HCT116 (cell line): ENCODE measurements around the gene OPCML. TPM values are rescaled to one million over a fixed set of nuclear protein-coding genes. Genes with fewer than 3 reads are reported as not detected.

Source experiments
- ATAC-seq: fragments of 200-7000 bp; cut with Tn5 transposase; 2 replicates; pipeline ENCODE4 v1.9.1; 2020; ENCODE audit warnings: mild to moderate bottlenecking, moderate library complexity
- BruUV-seq: library from RNA; stranded (reverse); fragments of 400-500 nt; replicated peaks from 2 replicates; lab custom pipeline; 2021; lab: Mats Ljungman, UMichigan
- CTCF ChIA-PET: fragments of 300-600 bp; sonication (Branson Sonifier 250); formaldehyde crosslinking; loops from one replicate; lab custom pipeline; 2021; ENCODE audit warnings: antibody characterized with exemption; lab: Charles Lee
- POLR2A ChIA-PET: fragments of 300-600, 350-600 bp; sonication (Branson Sonifier 250); formaldehyde crosslinking; loops from one replicate; lab custom pipeline; 2021; ENCODE audit warnings: antibody characterized with exemption; lab: Charles Lee
- RAD21 ChIA-PET, 2 experiments: fragments of 300-600 bp; sonication (Branson Sonifier 250); formaldehyde crosslinking; loops; one replicate each; lab custom pipeline; 2023; ENCODE audit warnings: low total read pairs in 2 of 2; ENCODE audit not compliant: uncharacterized antibody in 2 of 2, unreplicated experiment in 2 of 2, low non-redundant PET in 1 of 2; lab: Charles Lee
- DNase-seq: peaks from one replicate; pipeline ENCODE4 v3.0.0-alpha.2; 2010; ENCODE audit warnings: low read depth, low spot score
- H2AFZ ChIP-seq: fragments of 200-600 bp; shearing (Covaris generic), sonication (generic); 2 replicates; pipeline ENCODE4 v1.6.1; 2017; ENCODE audit warnings: low read depth, mixed run types, mixed read lengths, antibody characterized with exemption, low read length; ENCODE audit not compliant: poor library complexity, severe bottlenecking
- H3K27ac ChIP-seq: 2 replicates; pipeline ENCODE4 v1.5.1; 2012; ENCODE audit warnings: low read depth, low read length
- H3K27me3 ChIP-seq: fragments of 200-600 bp; sonication (generic); 2 replicates; pipeline ENCODE4 v1.6.1; 2016; ENCODE audit warnings: mixed run types, low read length, mixed read lengths; ENCODE audit not compliant: insufficient read depth
- H3K36me3 ChIP-seq, 2 experiments: fragments of 200-500 bp in 1 of 2; fragments of 200-600 bp in 1 of 2; sonication (Bioruptor generic) in 1 of 2; sonication (generic) in 1 of 2; 2 replicates each; pipeline versions ENCODE4 v1.5.1 to v1.6.1; 2014 to 2016; ENCODE audit warnings: low read length in 2 of 2, inconsistent platforms in 1 of 2, mixed read lengths in 1 of 2, mixed run types in 1 of 2; ENCODE audit not compliant: insufficient read depth in 2 of 2, control insufficient read depth in 1 of 2
- H3K4me1 ChIP-seq, 2 experiments: fragments of 200-600 bp in 1 of 2; sonication (generic) in 1 of 2; 2 replicates each; pipeline versions ENCODE4 v1.5.1 to v1.6.1; 2012 to 2017; ENCODE audit warnings: low read length in 2 of 2, inconsistent platforms in 1 of 2, mild to moderate bottlenecking in 1 of 2, mixed read lengths in 1 of 2, mixed run types in 1 of 2, moderate library complexity in 1 of 2; ENCODE audit not compliant: insufficient read depth in 2 of 2, control insufficient read depth in 1 of 2
- H3K4me2 ChIP-seq: fragments of 200-600 bp; sonication (generic); 2 replicates; pipeline ENCODE4 v1.6.1; 2017; ENCODE audit warnings: mixed run types, low read length, mixed read lengths
- H3K4me3 ChIP-seq, 2 experiments: fragments of 200-600 bp in 1 of 2; sonication (generic) in 1 of 2; replicated peaks in 1 of 2; 2 replicates each; pipeline ENCODE4 v1.5.1; 2011 to 2016; ENCODE audit warnings: low read length in 2 of 2, control low read depth in 1 of 2, low read depth in 1 of 2, mild to moderate bottlenecking in 1 of 2, mixed read lengths in 1 of 2, mixed run types in 1 of 2
- H3K79me2 ChIP-seq: fragments of 200-600 bp; sonication (generic); 2 replicates; pipeline ENCODE4 v1.6.1; 2017; ENCODE audit warnings: mild to moderate bottlenecking, mixed run types, low read length, moderate library complexity, mixed read lengths; ENCODE audit not compliant: insufficient read depth
- H3K9ac ChIP-seq: fragments of 200-600 bp; sonication (generic); 2 replicates; pipeline ENCODE4 v1.6.1; 2016; ENCODE audit warnings: low read length, mixed read lengths
- H3K9me2 ChIP-seq: fragments of 200-600 bp; sonication (generic), shearing (Covaris generic); 2 replicates; pipeline ENCODE4 v1.6.1; 2017; ENCODE audit warnings: mixed run types, mild to moderate bottlenecking, moderate library complexity; ENCODE audit not compliant: insufficient read depth
- H3K9me3 ChIP-seq, 2 experiments: fragments of 200-500 bp in 1 of 2; fragments of 200-600 bp in 1 of 2; sonication (Bioruptor generic) in 1 of 2; sonication (generic) in 1 of 2; 2 replicates each; pipeline ENCODE4 v1.6.1; 2014 to 2017; ENCODE audit warnings: low read length in 2 of 2, mixed read lengths in 2 of 2, inconsistent platforms in 1 of 2, low read depth in 1 of 2, mild to moderate bottlenecking in 1 of 2, mixed run types in 1 of 2, moderate library complexity in 1 of 2; ENCODE audit not compliant: control insufficient read depth in 1 of 2, insufficient read depth in 1 of 2
- H4K20me1 ChIP-seq: fragments of 200-600 bp; sonication (generic), shearing (Covaris generic); 2 replicates; pipeline ENCODE4 v1.6.1; 2017; ENCODE audit warnings: mixed run types, mild to moderate bottlenecking, moderate library complexity; ENCODE audit not compliant: insufficient read depth
- CEBPB ChIP-seq: IDR thresholded peaks from 2 replicates; pipeline ENCODE4 v1.6.1; 2012; ENCODE audit warnings: low read depth
- CTCF ChIP-seq, 3 experiments: fragments of 200-600 bp in 1 of 3; sonication (generic) in 1 of 3; IDR thresholded peaks in 2 of 3; conservative IDR thresholded peaks in 1 of 3; 2 replicates each; pipeline ENCODE4 v1.5.1; 2012 to 2017; ENCODE audit warnings: low read depth in 2 of 3, low read length in 2 of 3, antibody characterized with exemption in 1 of 3, borderline replicate concordance in 1 of 3, control low read depth in 1 of 3, mild to moderate bottlenecking in 1 of 3, mixed read lengths in 1 of 3, mixed run types in 1 of 3, moderate library complexity in 1 of 3; ENCODE audit not compliant: insufficient read depth in 1 of 3
- EGR1 ChIP-seq: IDR thresholded peaks from 2 replicates; pipeline ENCODE4 v1.6.1; 2012; ENCODE audit warnings: low read depth
- EZH2 ChIP-seq: fragments of 200-600 bp; sonication (generic); IDR thresholded peaks from 2 replicates; pipeline ENCODE4 v1.6.1; 2017; ENCODE audit warnings: antibody characterized with exemption, mixed run types
- EZH2phosphoT487 ChIP-seq: fragments of 200-600 bp; IDR thresholded peaks from 2 replicates; pipeline ENCODE4 v1.6.1; 2018; ENCODE audit warnings: antibody characterized with exemption, borderline replicate concordance
- JUND ChIP-seq: IDR thresholded peaks from 2 replicates; pipeline ENCODE4 v1.6.1; 2012
- MAX ChIP-seq: IDR thresholded peaks from 2 replicates; pipeline ENCODE4 v1.6.1; 2012
- POLR2AphosphoS5 ChIP-seq: IDR thresholded peaks from 2 replicates; pipeline ENCODE4 v1.6.1; 2011; ENCODE audit warnings: mild to moderate bottlenecking, low read depth, low read length, moderate library complexity
- SIN3A ChIP-seq: IDR thresholded peaks from 2 replicates; pipeline ENCODE4 v1.6.1; 2012; ENCODE audit warnings: low read depth
- ZBTB33 ChIP-seq: IDR thresholded peaks from 2 replicates; pipeline ENCODE4 v1.6.1; 2011; ENCODE audit warnings: mild to moderate bottlenecking, low read length, moderate library complexity; ENCODE audit not compliant: insufficient replicate concordance; ENCODE audit errors: extremely low read depth
- ZFX ChIP-seq: fragments of 450-650 bp; IDR thresholded peaks from 2 replicates; pipeline ENCODE4 v1.6.1; 2017
- ZNF274 ChIP-seq: fragments of 200-500 bp; sonication (Bioruptor generic); IDR thresholded peaks from 2 replicates; pipeline ENCODE4 v1.6.1; 2014; ENCODE audit warnings: mild to moderate bottlenecking, low read depth, low read length, inconsistent platforms
- intact Hi-C: fragments of 100-400 bp; cut with micrococcal nuclease; formaldehyde crosslinking; loops from 2 replicates; pipeline ENCODE4 v1.10.0; 2022
- total RNA-seq: library from RNA; stranded (reverse); gene quantifications from one replicate; pipeline ENCODE4 v1.2.1, GENCODE V29; 2021; ENCODE audit not compliant: unreplicated experiment
- TF ChIP-seq, protein P1 (sequence below): IDR thresholded peaks from 2 replicates; pipeline ENCODE4 v1.6.1; 2012

OPCML gene
- total RNA-seq, 1 experiment from 2014 or later: not detected

DNA sequence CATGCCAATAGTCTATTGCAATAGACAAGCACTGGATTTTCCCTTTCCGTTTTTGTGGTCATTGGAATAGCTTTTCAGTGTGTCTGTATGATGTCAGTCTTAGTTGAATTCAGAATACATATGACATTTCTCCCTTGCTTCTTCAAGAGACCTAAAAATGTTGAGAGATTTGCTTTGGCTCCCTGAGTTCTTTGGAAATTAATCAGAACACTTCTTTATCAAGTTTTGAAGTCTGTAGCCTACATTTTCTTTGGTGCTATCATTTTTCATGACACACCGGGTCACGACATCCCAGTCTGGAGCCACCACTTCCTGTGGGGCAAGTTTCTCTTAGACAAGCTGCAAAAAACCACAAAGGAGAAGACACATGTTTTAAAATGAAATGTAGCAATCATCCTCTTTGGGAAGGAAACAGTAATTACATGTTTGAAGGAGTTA lies 847.1 kb downstream of the OPCML start:
- Histone ChIP-seq H3K9ac (no peak overlapping the region), H3K79me2 (no peaks in the 10 kb centered on the region), H3K4me1 (no peaks in the 10 kb centered on the region), H3K4me2 (no peak overlapping the region), H2AFZ (no peak overlapping the region), H3K36me3 (no peaks in the 10 kb centered on the region), H3K9me3 (peaks cover 11 to 28% of the 10 kb centered on the region in 2 experiments; a peak in 2 of 4 replicates), H4K20me1 (no peaks in the 10 kb centered on the region), H3K4me3 (no peak overlapping the region), H3K27ac (no peak overlapping the region), H3K9me2 (no peaks in the 10 kb centered on the region), H3K27me3 (no peaks in the 10 kb centered on the region)
- DNase-seq (no peak), ATAC-seq (no peak)
- ChIA-PET CTCF (no interaction called here), RAD21 (no interaction called here), POLR2A (no interaction called here)
- intact Hi-C loops: no loop called here
- TF ChIP-seq SIN3A (no peak), MAX (no peak), ZFX (no peak), POLR2AphosphoS5 (no peak), EGR1 (no peak), CTCF (IDR thresholded peaks at IDR 0.05 in 2 of 3, conservative IDR thresholded peaks at IDR 0.05 in 1 of 3; ENCODE audit: borderline replicate concordance in 1 of 3, insufficient read depth in 1 of 3, low read depth in 2 of 3, low read length in 2 of 3) (no peak), ZBTB33 (no peak), EZH2 (no peak), CEBPB (no peak), JUND (no peak), EZH2phosphoT487 (no peak), ZNF274 (no peak)
- TF ChIP-seq, protein P1, sequence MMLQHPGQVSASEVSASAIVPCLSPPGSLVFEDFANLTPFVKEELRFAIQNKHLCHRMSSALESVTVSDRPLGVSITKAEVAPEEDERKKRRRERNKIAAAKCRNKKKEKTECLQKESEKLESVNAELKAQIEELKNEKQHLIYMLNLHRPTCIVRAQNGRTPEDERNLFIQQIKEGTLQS: no peak
- no TSS peak for BruUV-seq
